HepG2 (cell line): ENCODE data around the gene ACSM3. TPM values are rescaled to one million over a fixed set of nuclear protein-coding genes. Genes with fewer than 3 reads are reported as not detected.

ENCODE experiments used
- BCL3 ChIP-seq: sonication (generic); formaldehyde crosslinking; IDR thresholded peaks from 2 replicates; pipeline ENCODE4 v1.5.1; 2020; ENCODE audit warnings: mild to moderate bottlenecking, missing genetic modification reagents, moderate library complexity
- CHCHD3 ChIP-seq: sonication (generic); formaldehyde crosslinking; IDR thresholded peaks from 2 replicates; pipeline ENCODE4 v1.8.0; 2022; ENCODE audit warnings: mild to moderate bottlenecking, missing genetic modification reagents, moderate library complexity
- E2F2 ChIP-seq: sonication (generic); formaldehyde crosslinking; IDR thresholded peaks from 2 replicates; pipeline ENCODE4 v1.4.0; 2020; ENCODE audit warnings: missing genetic modification reagents, borderline replicate concordance
- ETS1 ChIP-seq: sonication (generic); formaldehyde crosslinking; IDR thresholded peaks from 2 replicates; pipeline ENCODE4 v1.4.0; 2020; ENCODE audit warnings: missing genetic modification reagents
- KAT7 ChIP-seq: IDR thresholded peaks from 2 replicates; pipeline ENCODE4 v1.6.1; 2018; ENCODE audit warnings: borderline replicate concordance, missing compliant biosample characterization
- MBD4 ChIP-seq: IDR thresholded peaks from 2 replicates; pipeline ENCODE4 v1.6.1; 2012; ENCODE audit warnings: low read length, inconsistent platforms, borderline replicate concordance
- NCOA2 ChIP-seq: sonication (generic); formaldehyde crosslinking; IDR thresholded peaks from 2 replicates; pipeline ENCODE4 v1.8.0; 2022; ENCODE audit warnings: inconsistent platforms
- NR2C2 ChIP-seq: sonication (generic); formaldehyde crosslinking; IDR thresholded peaks from 2 replicates; pipeline ENCODE4 v1.4.0; 2020; ENCODE audit warnings: missing genetic modification reagents, mild to moderate bottlenecking, moderate library complexity, borderline replicate concordance
- PPARG ChIP-seq: conservative IDR thresholded peaks from 2 replicates; pipeline ENCODE4 v1.6.1; 2016; ENCODE audit warnings: missing biosample characterization, missing genetic modification reagents
- REST ChIP-seq, 2 experiments: IDR thresholded peaks; 2 replicates each; pipeline ENCODE4 v1.6.1; 2011 to 2012; ENCODE audit warnings: low read length in 2 of 2, borderline replicate concordance in 1 of 2, low read depth in 1 of 2, mild to moderate bottlenecking in 1 of 2, moderate library complexity in 1 of 2
- YEATS4 ChIP-seq: sonication (generic); formaldehyde crosslinking; IDR thresholded peaks from 2 replicates; pipeline ENCODE4 v1.4.0; 2020; ENCODE audit warnings: missing genetic modification reagents, borderline replicate concordance
- ZNF101 ChIP-seq: sonication (generic); formaldehyde crosslinking; IDR thresholded peaks from 2 replicates; pipeline ENCODE4 v1.4.0; 2020; ENCODE audit warnings: mild to moderate bottlenecking, low read depth, missing genetic modification reagents, borderline replicate concordance
- ZNF704 ChIP-seq: sonication (generic); formaldehyde crosslinking; IDR thresholded peaks from 2 replicates; pipeline ENCODE4 v1.8.1; 2023; ENCODE audit warnings: mild to moderate bottlenecking, inconsistent platforms, moderate library complexity, missing genetic modification reagents, borderline replicate concordance
- polyA plus RNA-seq, 8 experiments: library from polyadenylated mRNA; depleted of rRNA in 3 of 8; stranded (reverse) in 7 of 8; unstranded in 1 of 8; fragments of >200 nt; fragmentation: Illumina TruSeq in 4 of 8; extraction: Trizol in 4 of 8; gene quantifications; 2 replicates each; pipeline versions ENCODE4 v1.2.1 to v1.2.3, GENCODE V29; 2011 to 2016; ENCODE audit warnings: low read depth in 4 of 8, missing spikeins in 1 of 8, mixed read lengths in 1 of 8; ENCODE audit not compliant: insufficient read depth in 1 of 8
- total RNA-seq, 5 experiments: library from RNA; depleted of rRNA; stranded (reverse); fragments of >200 nt; fragmentation: Illumina TruSeq; extraction: Trizol; gene quantifications; 2 replicates each; pipeline ENCODE4 v1.2.3, GENCODE V29; 2016; ENCODE audit warnings: low read depth in 1 of 5
- TF ChIP-seq, protein P1 (sequence below): IDR thresholded peaks from 2 replicates; pipeline ENCODE4 v1.6.1; 2016; ENCODE audit warnings: control low read depth

The ACSM3 gene
- total and polyA plus RNA-seq, 2 of the 13 experiments (the other 11 are each of a cell fraction or from before 2014, with no cell fraction given), result 74.0 to 108 TPM

GRCh38 chr16:20741554-20742285 is 22.1 kb upstream of the ACSM3 start, which contains the start of gene THUMPD1 (continued):
- no peak; the same call in 1 of the 2 replicates for TF ChIP-seq NR2C2
- TF ChIP-seq E2F2 (CRISPR knock-in tag), result peak; percentile 90
- peak in 1 of 2 experiments; percentile 51; a peak in 1 of 4 replicates for TF ChIP-seq REST (IDR thresholded peaks at IDR 0.05; ENCODE audit: borderline replicate concordance in 1 of 2, low read depth in 1 of 2, low read length in 2 of 2)
- TF ChIP-seq ZNF101, result 0 out of 2 replicates have a peak, but pooled peaks have one; percentile 21
- no peak; the same call in none of the 2 replicates for TF ChIP-seq KAT7 (CRISPR knock-in tag)
- TF ChIP-seq ZNF704 (CRISPR knock-in tag), result peak; percentile 35; the same call in 1 of the 2 replicates
- peak; percentile 93 for TF ChIP-seq BCL3 (CRISPR knock-in tag)
- no peak for TF ChIP-seq NCOA2 (CRISPR knock-in tag)
- TF ChIP-seq PPARG (CRISPR knock-in tag), result peak; percentile 65
- TF ChIP-seq YEATS4 (CRISPR knock-in tag), result peak; percentile 99
- TF ChIP-seq, protein P1, sequence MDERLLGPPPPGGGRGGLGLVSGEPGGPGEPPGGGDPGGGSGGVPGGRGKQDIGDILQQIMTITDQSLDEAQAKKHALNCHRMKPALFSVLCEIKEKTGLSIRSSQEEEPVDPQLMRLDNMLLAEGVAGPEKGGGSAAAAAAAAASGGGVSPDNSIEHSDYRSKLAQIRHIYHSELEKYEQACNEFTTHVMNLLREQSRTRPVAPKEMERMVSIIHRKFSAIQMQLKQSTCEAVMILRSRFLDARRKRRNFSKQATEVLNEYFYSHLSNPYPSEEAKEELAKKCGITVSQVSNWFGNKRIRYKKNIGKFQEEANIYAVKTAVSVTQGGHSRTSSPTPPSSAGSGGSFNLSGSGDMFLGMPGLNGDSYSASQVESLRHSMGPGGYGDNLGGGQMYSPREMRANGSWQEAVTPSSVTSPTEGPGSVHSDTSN, result peak; percentile 51; the same call in 1 of the 2 replicates
- TF ChIP-seq MBD4, result no peak
- peak; percentile 43; the same call in 1 of the 2 replicates for TF ChIP-seq ETS1 (CRISPR knock-in tag)
- 0 out of 2 replicates have a peak, but pooled peaks have one; percentile 85 for TF ChIP-seq CHCHD3 (CRISPR knock-in tag)
